DMS53 treated with DMSO at 0.1 percent for 48 hours (cell line): ENCODE data around the gene TMEM270.

Experiments used
- DNase-seq: peaks from one replicate; lab custom pipeline; 2025; ENCODE audit not compliant: unreplicated experiment; lab: John Stamatoyannopoulos, UW

Gene TMEM270

GRCh38 chr7:73885433-73885974 lies 24.5 kb downstream of the TMEM270 start:
- DNase-seq, result no peak

DNA sequence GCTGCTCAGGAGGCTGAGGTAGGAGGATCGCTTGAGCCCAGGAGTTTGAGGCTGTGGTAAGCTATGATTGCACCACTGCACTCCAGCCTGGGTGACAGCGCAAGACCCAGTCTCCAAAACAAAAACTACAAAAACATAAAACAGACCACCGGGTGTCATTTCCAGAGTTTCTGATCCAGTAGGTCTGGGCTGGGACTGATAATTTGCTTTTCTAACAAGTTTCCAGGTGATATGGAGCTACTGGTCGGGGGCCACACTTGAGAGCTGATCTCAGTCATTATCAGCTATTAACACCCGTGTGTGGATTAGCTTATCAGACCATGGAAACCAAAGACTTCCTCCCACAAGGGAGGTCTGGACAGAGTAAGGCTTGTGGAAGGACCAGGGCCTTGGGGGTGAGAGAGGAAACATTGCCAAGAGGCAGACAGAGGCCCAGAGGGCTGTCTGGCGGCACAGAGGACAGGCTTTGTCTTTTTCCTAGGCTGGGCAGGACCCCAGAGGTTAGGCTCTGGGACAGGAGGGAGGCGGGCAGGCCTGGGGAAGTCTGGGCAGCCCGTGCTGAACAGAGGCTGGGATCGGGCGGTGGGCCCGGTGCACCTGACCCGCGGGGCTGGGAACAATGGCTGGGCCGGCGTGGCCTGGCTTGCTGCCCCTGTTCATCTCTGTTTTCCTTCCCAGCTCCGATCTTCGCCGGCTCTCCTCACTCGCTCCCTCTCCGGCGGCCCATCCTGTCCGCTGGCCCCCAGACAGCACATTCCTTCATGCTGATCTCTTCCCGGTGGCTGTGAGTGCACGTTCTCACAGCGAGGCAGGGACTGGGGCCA lies 25.2 kb downstream of the TMEM270 start:
- DNase-seq, result no peak

GRCh38 chr7:73887762-73888161 lies 26.8 kb downstream of the TMEM270 start:
- no peak for DNase-seq

DNA sequence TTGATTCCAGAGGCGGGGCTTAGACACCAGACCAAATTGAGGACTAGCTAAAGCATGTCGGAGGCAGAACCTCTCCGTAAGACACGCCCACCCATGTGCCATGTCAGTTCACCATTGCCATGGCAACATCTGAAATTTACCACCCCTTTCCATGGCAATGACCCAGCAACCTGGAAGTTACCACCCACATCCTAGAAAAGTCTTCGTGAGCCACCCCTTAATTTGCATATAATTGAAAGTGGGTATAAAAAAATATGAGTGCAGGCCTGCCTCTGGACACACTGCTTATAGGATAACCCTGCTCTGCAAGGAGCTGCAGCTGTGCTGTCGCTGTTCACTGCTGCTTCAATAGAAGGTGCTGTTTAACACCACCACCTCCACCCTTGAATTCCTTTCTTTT lies 28.0 kb downstream of the TMEM270 start:
- no peak for DNase-seq

- no peak for DNase-seq
Observed at GRCh38 chr7:73890555-73891147, 29.7 kb downstream of the TMEM270 start.

DNA sequence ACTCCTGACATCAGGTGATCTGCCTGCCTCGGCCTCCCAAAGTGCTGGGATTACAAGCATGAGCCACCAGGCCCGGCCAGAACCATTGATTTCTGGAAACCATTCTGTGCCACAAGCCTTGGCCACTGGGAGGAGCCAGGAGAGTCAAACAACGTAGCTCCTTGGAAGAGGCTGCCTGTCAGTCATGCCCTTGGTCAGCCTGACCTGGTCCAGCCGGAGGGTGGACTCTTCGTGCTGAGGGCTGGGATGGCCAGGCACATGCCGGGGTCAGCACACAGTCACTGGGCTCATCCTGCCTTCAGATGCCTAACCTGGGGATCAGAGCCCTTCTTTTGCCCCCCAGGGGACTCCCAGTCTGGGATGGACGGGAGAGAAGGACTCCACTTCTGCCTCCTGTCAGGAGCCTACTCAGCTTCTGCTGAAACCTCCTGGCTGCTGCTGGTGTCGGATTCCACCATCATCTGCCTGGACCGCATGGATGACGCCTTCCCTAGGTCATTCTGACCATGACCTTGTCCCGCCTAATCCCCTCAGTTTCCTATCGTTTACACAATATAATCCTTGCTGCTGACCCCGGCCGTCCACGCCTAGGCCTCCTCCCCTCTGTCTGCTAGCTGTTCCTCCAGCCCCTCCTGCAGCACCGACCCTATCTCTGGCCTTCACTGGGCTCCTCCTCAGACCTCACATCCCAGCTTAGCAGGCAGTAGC lies 30.4 kb downstream of the TMEM270 start:
- DNase-seq, result no peak

DNA sequence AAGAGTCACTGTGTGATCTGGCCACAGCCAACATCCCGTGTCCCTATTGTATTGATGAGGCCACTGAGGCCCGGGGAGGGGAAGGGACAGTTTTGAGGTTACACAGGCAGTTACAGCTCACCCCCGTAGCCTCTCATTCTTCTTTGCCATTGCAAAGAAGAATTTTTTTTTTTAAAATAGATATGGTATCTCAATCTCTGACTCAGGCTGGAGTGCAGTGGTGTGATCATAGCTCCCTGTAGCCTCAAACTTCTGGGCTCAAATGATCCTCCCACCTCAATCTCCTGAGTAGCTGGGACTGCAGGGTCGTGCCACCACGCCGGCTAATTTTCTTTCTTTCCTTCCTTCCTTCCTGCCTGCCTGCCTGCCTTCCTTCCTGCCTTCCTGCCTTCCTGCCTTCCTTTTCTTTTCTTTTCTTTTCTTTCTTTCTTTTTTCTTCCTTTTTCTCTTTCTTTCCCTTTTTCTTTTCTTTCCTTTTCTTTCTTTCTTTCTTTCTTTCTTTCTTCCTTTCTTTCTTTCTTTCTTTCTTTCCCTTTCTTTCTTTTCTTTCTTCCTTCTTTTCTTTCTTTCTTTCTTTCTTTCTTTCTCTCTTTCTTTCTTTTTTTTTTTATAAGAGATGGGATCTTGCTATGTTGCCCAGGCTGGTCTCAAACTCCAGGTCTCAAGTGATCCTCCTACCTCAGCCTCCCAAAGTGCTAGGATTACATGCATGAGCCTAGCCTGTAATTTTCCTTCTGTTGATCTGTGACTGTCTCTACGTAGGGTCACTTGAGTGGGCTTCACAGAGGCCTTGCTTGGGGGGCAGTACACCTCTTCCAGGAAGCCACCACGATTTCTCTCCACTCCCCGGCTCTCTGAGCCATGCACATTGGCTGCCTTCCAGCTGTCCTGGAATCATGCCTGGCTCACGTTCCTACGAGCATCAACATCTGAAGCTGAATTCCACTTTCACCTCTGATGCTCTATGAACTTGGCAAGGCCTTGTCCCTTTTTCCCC lies 31.3 kb downstream of the TMEM270 start:
- no peak for DNase-seq

DNA sequence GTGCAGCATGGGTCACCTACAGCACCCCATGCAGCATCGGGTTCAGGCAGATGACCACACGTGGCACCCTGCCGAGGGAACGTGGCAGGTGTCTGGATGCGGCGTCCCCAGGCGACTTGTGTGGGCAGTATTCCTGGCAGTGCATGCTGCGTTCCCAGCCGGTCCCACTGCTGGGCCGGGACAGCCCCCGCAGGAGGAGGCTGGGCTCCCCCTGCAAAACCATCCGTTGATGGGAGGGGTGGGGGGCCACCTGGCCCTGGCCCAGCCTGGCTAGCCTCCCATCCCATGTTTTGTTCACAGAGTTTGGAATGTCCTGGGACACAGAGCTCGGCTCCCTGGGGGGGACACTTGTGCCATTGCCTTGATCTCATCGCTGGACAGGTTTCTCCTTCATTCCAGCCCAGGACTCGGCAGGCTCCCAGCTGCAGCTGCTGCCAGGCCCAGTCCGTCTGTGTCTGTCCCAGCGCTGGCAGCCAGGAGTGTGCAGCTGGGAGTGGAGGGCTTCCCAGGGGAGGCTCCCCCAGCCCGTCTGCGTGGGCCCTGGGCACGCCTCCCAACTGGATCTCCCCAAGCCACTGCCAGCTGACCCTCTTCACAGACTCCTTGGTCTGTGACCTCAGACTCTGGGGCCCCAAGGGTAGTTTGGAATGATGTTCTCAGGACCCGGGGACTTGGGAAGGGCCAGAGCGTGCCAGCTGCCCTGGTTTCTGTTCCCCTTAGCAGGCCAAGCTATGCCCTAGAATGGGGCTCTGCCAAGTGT lies 32.6 kb downstream of the TMEM270 start:
- DNase-seq, result no peak

DNA sequence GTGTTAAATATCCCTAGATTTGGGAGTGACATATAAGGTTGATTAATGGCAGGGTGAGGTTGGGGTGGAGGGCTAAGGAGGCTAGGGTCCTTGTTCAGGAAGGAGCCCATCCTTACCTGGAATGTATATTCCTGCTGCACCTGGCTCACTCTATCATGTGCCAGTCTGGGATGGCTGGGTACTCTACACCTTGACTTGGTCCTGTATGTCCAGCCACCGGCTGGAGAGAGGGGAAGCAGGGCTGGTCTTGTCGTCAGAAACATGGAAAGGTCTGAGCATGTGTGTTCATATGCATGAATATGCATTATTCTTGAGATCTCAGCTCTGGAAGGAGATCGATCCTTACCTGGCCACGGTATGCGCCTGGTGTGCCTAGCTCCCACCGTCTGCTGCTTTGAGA lies 33.2 kb downstream of the TMEM270 start:
- DNase-seq, result no peak

GRCh38 chr7:73894733-73895551 lies 34.0 kb downstream of the TMEM270 start:
- no peak for DNase-seq

DNA sequence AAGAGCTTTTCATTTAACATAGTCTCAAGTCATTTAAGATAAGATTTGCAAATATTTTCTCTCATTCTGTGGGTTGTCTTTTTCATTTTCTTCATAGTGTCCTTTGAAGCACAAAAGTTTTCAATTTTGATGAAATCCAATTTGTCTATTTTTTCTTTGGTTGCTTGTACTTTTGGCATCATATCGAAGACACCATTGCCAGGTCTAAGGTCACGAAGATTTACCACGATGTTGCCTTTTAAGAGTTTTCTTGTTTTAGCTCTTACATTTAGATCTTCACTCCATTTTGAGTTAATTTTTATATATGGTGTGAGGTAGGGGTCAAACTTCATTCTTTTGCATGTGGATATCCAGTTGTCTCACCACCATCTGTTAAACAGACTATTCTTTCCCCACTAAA lies 34.7 kb downstream of the TMEM270 start:
- no peak for DNase-seq

- DNase-seq, result no peak
Observed at GRCh38 chr7:73896454-73896853, 35.5 kb downstream of the TMEM270 start.

DNA sequence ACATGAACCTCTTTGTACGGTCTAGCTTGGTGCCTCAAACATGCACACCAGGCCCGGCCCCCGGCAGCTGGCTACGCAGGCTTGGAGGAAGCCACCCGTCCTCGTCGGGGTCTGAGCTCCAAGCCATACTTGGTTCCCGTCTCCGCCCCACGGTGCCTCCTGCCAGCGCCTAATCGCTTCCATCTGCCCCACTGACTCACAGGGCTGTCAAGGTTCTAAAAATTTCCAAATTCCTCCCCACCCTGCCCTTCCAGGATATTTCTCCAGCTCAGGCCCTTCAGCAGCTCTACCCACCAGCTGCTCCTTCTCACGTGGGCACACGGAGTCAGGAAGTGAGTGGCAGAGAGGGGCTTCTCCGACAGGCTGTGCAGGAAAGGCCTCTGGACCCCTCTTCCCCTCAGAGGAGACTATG lies 38.8 kb downstream of the TMEM270 start:
- DNase-seq, result no peak

DNA sequence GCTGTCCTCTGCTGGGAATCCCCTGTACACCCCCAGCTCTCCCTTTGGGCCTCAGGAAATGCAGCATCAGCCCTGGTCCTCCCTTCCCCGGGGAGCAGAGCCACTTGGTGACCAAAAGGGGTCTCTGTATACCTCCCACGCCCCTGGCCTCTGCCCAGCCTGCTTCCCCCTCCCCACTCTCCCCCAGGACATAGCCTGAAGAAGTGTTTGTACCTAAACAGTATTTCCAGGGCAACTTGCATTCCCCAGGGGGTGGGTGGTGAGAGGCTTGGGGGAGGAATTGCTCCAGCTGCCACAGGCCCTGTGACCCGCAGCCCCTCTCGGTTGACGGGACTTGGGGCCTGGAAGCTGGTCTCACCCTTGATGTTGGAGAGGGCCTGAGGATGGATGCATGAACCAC lies 39.3 kb downstream of the TMEM270 start:
- DNase-seq, result no peak

- DNase-seq, result no peak
Observed at GRCh38 chr7:73901231-73901822, 40.4 kb downstream of the TMEM270 start.

DNA sequence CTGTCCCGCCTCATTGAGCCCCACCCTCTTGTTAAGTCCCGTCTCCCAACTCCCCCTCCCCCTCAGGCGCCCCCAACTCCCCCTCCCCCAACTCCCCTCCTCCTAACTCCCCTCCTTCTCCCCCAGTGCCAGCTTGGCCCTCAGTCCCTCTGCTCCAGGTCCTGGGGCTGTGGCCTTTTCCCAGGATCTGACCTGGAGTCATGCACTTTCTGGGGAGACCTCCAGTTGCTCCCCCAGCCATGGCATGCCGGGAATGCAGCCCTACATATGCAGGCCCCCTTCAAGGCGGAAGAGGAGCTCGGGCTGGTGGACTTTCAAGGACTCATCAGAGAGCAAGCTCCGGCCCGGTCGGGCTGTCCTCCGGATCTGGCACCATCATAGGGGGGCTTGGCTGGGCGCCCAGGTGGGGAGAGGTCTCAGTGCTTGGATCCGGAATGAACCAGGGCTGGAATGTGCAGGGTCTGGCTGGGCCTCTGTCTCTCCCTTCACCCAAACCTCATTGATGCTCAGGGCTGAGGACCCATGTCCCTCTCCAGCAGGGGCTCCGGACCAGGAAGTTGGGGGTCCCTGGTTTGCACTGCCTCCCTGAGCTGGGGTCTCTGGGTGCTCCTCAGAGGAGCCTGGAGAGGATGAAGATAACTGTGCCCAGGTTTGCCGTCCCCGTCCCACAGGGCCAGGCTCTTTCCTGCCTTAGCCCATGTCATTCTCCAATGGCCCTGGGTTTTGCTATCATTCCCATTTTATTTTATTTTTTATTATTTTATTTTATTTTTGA lies 41.1 kb downstream of the TMEM270 start:
- no peak for DNase-seq

DNA sequence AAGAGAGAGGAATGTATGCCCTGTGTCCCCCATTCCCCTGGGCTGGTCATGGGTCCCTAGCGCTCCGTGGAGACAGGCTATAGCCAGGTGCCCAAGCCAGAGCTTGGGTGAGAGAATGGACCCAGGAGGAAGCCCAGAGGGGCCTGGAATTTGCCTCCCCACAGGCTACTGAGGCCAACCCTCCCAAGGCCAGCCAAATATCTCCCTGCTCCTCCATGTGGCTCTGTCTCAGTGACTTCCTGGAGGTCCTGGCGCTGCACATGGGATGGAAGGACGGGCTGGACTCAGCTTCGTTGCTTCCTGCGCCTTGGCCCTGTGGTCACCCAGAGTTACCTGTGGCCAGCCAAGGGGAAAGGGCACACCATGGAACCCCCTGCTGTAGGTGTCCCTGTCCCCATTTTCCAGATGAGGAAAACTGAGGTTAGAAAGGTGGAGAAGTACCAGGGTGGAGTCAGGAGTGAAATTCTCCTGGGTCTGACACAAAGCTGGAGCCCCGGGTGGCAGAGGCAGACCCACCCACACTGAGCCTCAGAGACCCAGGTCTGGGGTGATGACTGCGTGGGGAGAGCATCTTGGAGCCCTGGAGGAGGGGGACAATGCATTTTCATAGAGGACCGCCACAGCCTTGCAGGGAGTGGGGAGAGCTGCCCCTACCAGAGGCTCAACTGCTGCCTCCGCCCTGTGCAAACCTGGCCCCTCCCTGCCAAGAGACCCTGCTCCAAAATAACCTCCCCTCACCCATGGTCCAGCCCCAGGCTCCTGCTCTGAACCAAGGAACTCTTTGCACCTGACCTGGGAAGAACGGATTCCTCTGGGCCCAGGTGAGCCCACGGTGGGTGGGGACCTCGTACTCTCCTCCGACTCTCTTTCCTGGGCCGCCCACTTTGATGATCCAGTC lies 42.6 kb downstream of the TMEM270 start:
- DNase-seq, result no peak
